PC-3 (cell line): Measurements from ENCODE around the gene RIC1. TPM values are rescaled to one million over a fixed set of nuclear protein-coding genes. Genes with fewer than 3 reads are reported as not detected.

Experiments used
- ATAC-seq: fragments of 200-7000 bp; cut with Tn5 transposase; 2 replicates; pipeline ENCODE4 v1.9.1; 2020; ENCODE audit warnings: mild to moderate bottlenecking, moderate library complexity
- BruUV-seq: library from RNA; stranded (reverse); fragments of 400-500 nt; replicated peaks from 2 replicates; lab custom pipeline; 2021; lab: Mats Ljungman, UMichigan
- CTCF ChIA-PET: fragments of 300-600 bp; sonication (Branson Sonifier 250); formaldehyde crosslinking; loops from one replicate; lab custom pipeline; 2022; ENCODE audit warnings: antibody characterized with exemption; lab: Charles Lee
- POLR2A ChIA-PET: fragments of 300-600 bp; sonication (Branson Sonifier 250); formaldehyde crosslinking; loops from one replicate; lab custom pipeline; 2022; ENCODE audit warnings: antibody characterized with exemption; ENCODE audit not compliant: unreplicated experiment; lab: Charles Lee
- DNase-seq: peaks from one replicate; pipeline ENCODE4 v3.0.0-alpha.2; 2015
- H2AFZ ChIP-seq: fragments of 300-600 bp; sonication (generic); 2 replicates; pipeline ENCODE4 v1.6.0; 2016; ENCODE audit warnings: antibody characterized with exemption, low read length
- H3F3A ChIP-seq: fragments of 300-600 bp; sonication (generic); one replicate; pipeline ENCODE4 v1.6.0; 2017; ENCODE audit warnings: antibody characterized with exemption, low read length, control low read depth, mild to moderate bottlenecking; ENCODE audit not compliant: unreplicated experiment
- H3K27ac ChIP-seq: fragments of 300-600 bp; sonication (generic); 2 replicates; pipeline ENCODE4 v1.5.1; 2016; ENCODE audit warnings: mild to moderate bottlenecking, low read length
- H3K27me3 ChIP-seq: fragments of 300-600 bp; sonication (generic); 2 replicates; pipeline ENCODE4 v1.6.1; 2016; ENCODE audit warnings: low read length, mixed read lengths
- H3K36me3 ChIP-seq: fragments of 300-600 bp; sonication (generic); 2 replicates; pipeline ENCODE4 v1.6.1; 2016; ENCODE audit warnings: low read depth, mixed run types, low read length, mixed read lengths
- H3K4me1 ChIP-seq: fragments of 300-600 bp; sonication (generic); 2 replicates; pipeline ENCODE4 v1.5.1; 2016; ENCODE audit warnings: low read length; ENCODE audit not compliant: insufficient read depth
- H3K4me2 ChIP-seq: fragments of 300-600 bp; sonication (generic); 2 replicates; pipeline ENCODE4 v1.6.0; 2016; ENCODE audit warnings: low read length
- H3K4me3 ChIP-seq: fragments of 300-600 bp; sonication (generic); 2 replicates; pipeline ENCODE4 v1.5.1; 2016; ENCODE audit warnings: mild to moderate bottlenecking, low read length, mixed read lengths
- H3K79me2 ChIP-seq: fragments of 300-600 bp; sonication (generic); 2 replicates; pipeline ENCODE4 v1.6.1; 2017; ENCODE audit warnings: low read length, mixed read lengths
- H3K9ac ChIP-seq: fragments of 300-600 bp; sonication (generic); 2 replicates; pipeline ENCODE4 v1.6.0; 2016; ENCODE audit warnings: mild to moderate bottlenecking, low read length
- H3K9me2 ChIP-seq: fragments of 300-600 bp; sonication (generic); replicated peaks from 2 replicates; pipeline ENCODE4 v1.6.1; 2016; ENCODE audit warnings: mixed run types, low read length, mixed read lengths
- H3K9me3 ChIP-seq: fragments of 300-600 bp; sonication (generic); 2 replicates; pipeline ENCODE4 v1.6.1; 2016; ENCODE audit warnings: low read length, mixed read lengths
- H4K20me1 ChIP-seq: fragments of 300-600 bp; sonication (generic); 2 replicates; pipeline ENCODE4 v1.6.1; 2016; ENCODE audit warnings: low read length, mixed read lengths
- EZH2 ChIP-seq: fragments of 300-600 bp; sonication (generic); IDR thresholded peaks from one replicate; pipeline ENCODE4 v1.6.1; 2017; ENCODE audit warnings: antibody characterized with exemption, mild to moderate bottlenecking, low read length; ENCODE audit not compliant: unreplicated experiment
- EZH2phosphoT487 ChIP-seq: fragments of 300-600 bp; sonication (generic); IDR thresholded peaks from 2 replicates; pipeline ENCODE4 v1.6.1; 2018; ENCODE audit warnings: mild to moderate bottlenecking, antibody characterized with exemption, low read length, borderline replicate concordance
- intact Hi-C: fragments of 100-400 bp; cut with micrococcal nuclease; formaldehyde crosslinking; loops from 2 replicates; pipeline ENCODE4 v1.9.0; 2023
- total RNA-seq: library from RNA; depleted of rRNA; stranded (reverse); fragments of >200 nt; gene quantifications from 2 replicates; pipeline ENCODE4 v1.2.3, GENCODE V29; 2014
- TF ChIP-seq, protein P1 (sequence below): fragments of 300-600 bp; sonication (generic); conservative IDR thresholded peaks from 2 replicates; pipeline ENCODE4 v1.5.1; 2017; ENCODE audit warnings: antibody characterized with exemption, low read depth, mild to moderate bottlenecking, low read length

Gene RIC1
- total RNA-seq, 1 experiment from 2014 or later: 16.0 TPM

GRCh38 chr9:5665059-5665458 lies 36.2 kb downstream of the RIC1 start:
- ATAC-seq: no peak
- Histone ChIP-seq H3K9me2 (no peaks in the 10 kb centered on the region), H3K36me3 (peaks cover 3% of the 10 kb centered on the region; the same call in 1 of the 2 replicates), H3K27ac (no peak overlapping the region), H3K4me1 (no peaks in the 10 kb centered on the region), H3K79me2 (peaks cover 63% of the 10 kb centered on the region), H3K27me3 (no peaks in the 10 kb centered on the region), H3K4me2 (no peak overlapping the region), H2AFZ (no peak overlapping the region), H3K9ac (no peak overlapping the region), H4K20me1 (no peaks in the 10 kb centered on the region), H3K4me3 (no peak overlapping the region), H3K9me3 (no peaks in the 10 kb centered on the region), H3F3A (no peaks in the 10 kb centered on the region)
- intact Hi-C loops: no loop called here
- no TSS peak for BruUV-seq
- CTCF ChIA-PET: no interaction called here
- no peak for DNase-seq
- TF ChIP-seq EZH2 (no peak), EZH2phosphoT487 (no peak)
- TF ChIP-seq, protein P1, sequence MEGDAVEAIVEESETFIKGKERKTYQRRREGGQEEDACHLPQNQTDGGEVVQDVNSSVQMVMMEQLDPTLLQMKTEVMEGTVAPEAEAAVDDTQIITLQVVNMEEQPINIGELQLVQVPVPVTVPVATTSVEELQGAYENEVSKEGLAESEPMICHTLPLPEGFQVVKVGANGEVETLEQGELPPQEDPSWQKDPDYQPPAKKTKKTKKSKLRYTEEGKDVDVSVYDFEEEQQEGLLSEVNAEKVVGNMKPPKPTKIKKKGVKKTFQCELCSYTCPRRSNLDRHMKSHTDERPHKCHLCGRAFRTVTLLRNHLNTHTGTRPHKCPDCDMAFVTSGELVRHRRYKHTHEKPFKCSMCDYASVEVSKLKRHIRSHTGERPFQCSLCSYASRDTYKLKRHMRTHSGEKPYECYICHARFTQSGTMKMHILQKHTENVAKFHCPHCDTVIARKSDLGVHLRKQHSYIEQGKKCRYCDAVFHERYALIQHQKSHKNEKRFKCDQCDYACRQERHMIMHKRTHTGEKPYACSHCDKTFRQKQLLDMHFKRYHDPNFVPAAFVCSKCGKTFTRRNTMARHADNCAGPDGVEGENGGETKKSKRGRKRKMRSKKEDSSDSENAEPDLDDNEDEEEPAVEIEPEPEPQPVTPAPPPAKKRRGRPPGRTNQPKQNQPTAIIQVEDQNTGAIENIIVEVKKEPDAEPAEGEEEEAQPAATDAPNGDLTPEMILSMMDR: no peak
- POLR2A ChIA-PET: no interaction called here

DNA sequence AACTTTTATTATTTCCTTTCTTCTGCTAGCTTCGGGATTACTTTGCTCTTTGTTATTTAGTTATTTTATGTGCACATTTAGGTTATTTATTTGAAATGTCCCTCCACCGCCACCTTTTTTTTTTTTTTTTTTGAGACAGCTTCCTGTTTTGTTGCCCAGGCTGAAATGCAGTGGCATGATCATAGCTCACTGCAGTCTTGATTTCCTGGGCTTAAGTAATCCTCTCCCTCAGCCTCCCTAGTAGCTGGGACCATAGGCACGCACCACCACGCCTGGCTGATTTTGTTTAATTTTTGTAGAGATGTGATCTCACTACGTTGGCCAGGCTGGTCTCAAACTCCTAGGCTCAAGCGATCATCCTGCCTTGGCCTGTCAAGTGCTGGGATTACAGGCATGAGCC lies 38.5 kb downstream of the RIC1 start:
- Histone ChIP-seq H3K9me2 (no peaks in the 10 kb centered on the region), H2AFZ (no peak overlapping the region), H3K27me3 (no peaks in the 10 kb centered on the region), H3K4me3 (no peak overlapping the region), H3K36me3 (0 out of 2 replicates have a peak, but pooled peaks cover 3% of the 10 kb centered on the region), H3K79me2 (peaks cover 50% of the 10 kb centered on the region), H4K20me1 (no peaks in the 10 kb centered on the region), H3K4me2 (no peak overlapping the region), H3K9me3 (no peaks in the 10 kb centered on the region), H3K4me1 (peaks cover 12% of the 10 kb centered on the region; the same call in 1 of the 2 replicates), H3K9ac (no peak overlapping the region), H3F3A (no peaks in the 10 kb centered on the region), H3K27ac (no peak overlapping the region)
- TF ChIP-seq, protein P1: no peak
- no peak for TF ChIP-seq EZH2phosphoT487
- no peak for TF ChIP-seq EZH2
- BruUV-seq: no TSS peak
- DNase-seq (no peak), ATAC-seq (no peak)
- intact Hi-C loops: no loop called here
- ChIA-PET CTCF (no interaction called here), POLR2A (no interaction called here)

DNA sequence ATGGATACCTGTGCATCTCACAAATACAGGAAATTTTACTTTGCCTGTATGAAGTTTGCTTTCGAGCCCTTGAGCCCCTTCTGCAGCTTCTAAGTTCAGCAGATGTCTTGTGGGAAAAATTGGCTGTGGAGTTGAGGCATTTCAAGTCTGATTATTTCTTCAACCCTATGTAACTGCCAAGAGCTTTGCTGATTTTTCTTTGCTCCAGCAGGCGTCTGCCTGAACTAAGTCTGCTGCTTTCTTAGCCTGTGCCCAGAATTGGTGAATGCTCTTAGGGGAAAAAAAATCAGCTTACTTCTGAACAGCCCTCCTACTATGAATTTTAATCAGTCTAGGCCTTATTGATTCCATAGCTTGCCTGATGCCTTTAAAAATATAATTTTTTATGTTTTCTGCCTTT lies 41.2 kb downstream of the RIC1 start:
- H3K27me3 ChIP-seq: no peaks in the 10 kb centered on the region
- H3K9me3 ChIP-seq: no peaks in the 10 kb centered on the region
- no peak overlapping the region for H3K27ac ChIP-seq
- TF ChIP-seq EZH2phosphoT487: no peak
- no peak for TF ChIP-seq EZH2
- TF ChIP-seq, protein P1: no peak
- H3K9ac ChIP-seq: no peak overlapping the region
- no peak overlapping the region for H3K4me3 ChIP-seq
- DNase-seq: no peak
- 0 out of 2 replicates have a peak, but pooled peaks cover 3% of the 10 kb centered on the region for H3K36me3 ChIP-seq
- peaks cover 48% of the 10 kb centered on the region for H3K79me2 ChIP-seq
- ChIA-PET POLR2A (no interaction called here), CTCF (no interaction called here)
- H3F3A ChIP-seq: no peaks in the 10 kb centered on the region
- no peak for ATAC-seq
- H4K20me1 ChIP-seq: no peaks in the 10 kb centered on the region
- H3K4me2 ChIP-seq: no peak overlapping the region
- no peaks in the 10 kb centered on the region for H3K9me2 ChIP-seq
- no TSS peak for BruUV-seq
- intact Hi-C loops: no loop called here
- peaks cover 12% of the 10 kb centered on the region; the same call in 1 of the 2 replicates for H3K4me1 ChIP-seq
- H2AFZ ChIP-seq: no peak overlapping the region
